ENCODE measurements around the gene KLHL35. TPM values are rescaled to one million over a fixed set of nuclear protein-coding genes. Genes with fewer than 3 reads are reported as not detected.

KLHL35 gene
- total and polyA plus RNA-seq, 2 donors (not counting 1 experiment from before 2014, with no cell fraction given), result 0.42 to 1.3 TPM

- Histone ChIP-seq H3K79me2 (ENCODE audit: control insufficient read depth, insufficient read depth, low read length) (no peaks in the 10 kb centered on the region), H3K9ac (ENCODE audit: insufficient read depth, low read length) (no peak overlapping the region), H3K4me3 (replicated peaks in 1 of 4; ENCODE audit: control extremely low read depth in 1 of 4, insufficient read depth in 1 of 4, low read depth in 3 of 4, low read length in 4 of 4) (no peak overlapping the region), H2AFZ (ENCODE audit: low read length) (no peak overlapping the region), H3K9me3 (ENCODE audit: control insufficient read depth, insufficient read depth, low read depth, low read length) (no peaks in the 10 kb centered on the region), H3K36me3 (ENCODE audit: control insufficient read depth, insufficient read depth, low read length) (no peaks in the 10 kb centered on the region), H3K27me3 (ENCODE audit: control insufficient read depth, insufficient read depth, low read length) (no peaks in the 10 kb centered on the region), H3K4me2 (ENCODE audit: extremely low read depth, insufficient read depth, low read length) (no peak overlapping the region), H4K20me1 (ENCODE audit: control insufficient read depth, extremely low read depth, insufficient read depth, low read length) (no peaks in the 10 kb centered on the region), H3K27ac (ENCODE audit: insufficient read depth, low read length) (no peak overlapping the region), H3K4me1 (ENCODE audit: control insufficient read depth, extremely low read depth, insufficient read depth, low read length) (no peaks in the 10 kb centered on the region)
- no peak for DNase-seq (ENCODE audit: low read depth in 2 of 2)
- TF ChIP-seq CTCF (conservative IDR thresholded peaks at IDR 0.05 in 1 of 2, IDR thresholded peaks at IDR 0.05 in 1 of 2; ENCODE audit: low read depth in 1 of 2, low read length in 2 of 2) (no peak), EZH2 (IDR thresholded peaks at IDR 0.05; ENCODE audit: low read length, missing control alignments) (no peak)
Observed at GRCh38 chr11:75394085-75394840, 38.7 kb downstream of the KLHL35 start.

DNA sequence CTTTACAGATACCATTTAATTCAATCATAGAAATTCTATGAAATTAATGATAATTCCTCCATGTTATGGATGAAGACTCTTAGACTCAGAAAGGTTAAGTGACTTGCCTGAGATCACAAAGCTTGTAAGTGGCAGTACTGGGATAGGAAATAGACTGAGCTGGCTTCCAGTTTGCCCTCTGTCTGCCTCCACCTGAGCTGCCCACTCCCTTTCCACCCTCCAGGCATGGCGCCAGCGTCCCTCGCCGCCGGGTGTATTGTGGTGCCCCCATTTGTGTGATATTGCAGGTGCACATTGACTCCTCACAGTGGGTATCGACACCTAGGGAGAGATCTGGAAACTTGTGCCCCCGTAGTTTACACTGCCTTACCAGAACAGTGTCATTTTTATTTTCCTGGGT lies 43.1 kb downstream of the KLHL35 start:
- no peak for DNase-seq (ENCODE audit: low read depth in 2 of 2)
- Histone ChIP-seq H3K27me3 (ENCODE audit: control insufficient read depth, insufficient read depth, low read length) (no peaks in the 10 kb centered on the region), H3K9ac (ENCODE audit: insufficient read depth, low read length) (no peak overlapping the region), H3K27ac (ENCODE audit: insufficient read depth, low read length) (no peak overlapping the region), H3K79me2 (ENCODE audit: control insufficient read depth, insufficient read depth, low read length) (no peaks in the 10 kb centered on the region), H3K36me3 (ENCODE audit: control insufficient read depth, insufficient read depth, low read length) (no peaks in the 10 kb centered on the region), H3K4me2 (ENCODE audit: extremely low read depth, insufficient read depth, low read length) (no peak overlapping the region), H2AFZ (ENCODE audit: low read length) (no peak overlapping the region), H3K4me1 (ENCODE audit: control insufficient read depth, extremely low read depth, insufficient read depth, low read length) (peaks cover 2% of the 10 kb centered on the region), H3K4me3 (replicated peaks in 1 of 4; ENCODE audit: control extremely low read depth in 1 of 4, insufficient read depth in 1 of 4, low read depth in 3 of 4, low read length in 4 of 4) (no peak overlapping the region), H4K20me1 (ENCODE audit: control insufficient read depth, extremely low read depth, insufficient read depth, low read length) (no peaks in the 10 kb centered on the region), H3K9me3 (ENCODE audit: control insufficient read depth, insufficient read depth, low read depth, low read length) (no peaks in the 10 kb centered on the region)
- TF ChIP-seq CTCF (conservative IDR thresholded peaks at IDR 0.05 in 1 of 2, IDR thresholded peaks at IDR 0.05 in 1 of 2; ENCODE audit: low read depth in 1 of 2, low read length in 2 of 2), result no peak
- TF ChIP-seq EZH2 (IDR thresholded peaks at IDR 0.05; ENCODE audit: low read length, missing control alignments), result no peak

DNA sequence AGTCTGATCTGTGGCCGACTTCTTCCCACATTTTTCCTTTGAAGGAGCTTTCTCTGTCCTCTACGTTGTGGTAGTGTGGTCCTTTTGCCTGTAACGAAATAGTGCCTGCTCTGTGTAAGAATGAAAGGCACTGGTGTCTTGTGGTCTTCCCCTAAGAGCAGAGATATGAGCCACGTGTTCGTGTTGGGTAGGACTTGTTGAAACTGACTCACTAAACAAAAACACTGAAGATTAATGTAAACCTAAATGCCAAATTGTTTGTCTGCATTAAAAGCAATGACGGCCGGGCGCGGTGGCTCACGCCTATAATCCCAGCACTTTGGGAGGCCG lies 43.8 kb downstream of the KLHL35 start:
- DNase-seq (ENCODE audit: low read depth in 2 of 2), result peak; percentile 34 to 37
- H3K4me3 ChIP-seq (replicated peaks in 1 of 4; ENCODE audit: control extremely low read depth in 1 of 4, insufficient read depth in 1 of 4, low read depth in 3 of 4, low read length in 4 of 4), result no peak overlapping the region

More for the DNA sequence above, 43.8 kb downstream of the KLHL35 start:
- H3K9ac ChIP-seq (ENCODE audit: insufficient read depth, low read length), result no peak overlapping the region
- H2AFZ ChIP-seq (ENCODE audit: low read length), result no peak overlapping the region
- peaks cover 2% of the 10 kb centered on the region for H3K4me1 ChIP-seq (ENCODE audit: control insufficient read depth, extremely low read depth, insufficient read depth, low read length)
- no peak overlapping the region for H3K4me2 ChIP-seq (ENCODE audit: extremely low read depth, insufficient read depth, low read length)
- no peaks in the 10 kb centered on the region for H3K79me2 ChIP-seq (ENCODE audit: control insufficient read depth, insufficient read depth, low read length)
- no peak overlapping the region for H3K27ac ChIP-seq (ENCODE audit: insufficient read depth, low read length)
- no peaks in the 10 kb centered on the region for H3K27me3 ChIP-seq (ENCODE audit: control insufficient read depth, insufficient read depth, low read length)
- no peaks in the 10 kb centered on the region for H3K36me3 ChIP-seq (ENCODE audit: control insufficient read depth, insufficient read depth, low read length)
- TF ChIP-seq EZH2 (IDR thresholded peaks at IDR 0.05; ENCODE audit: low read length, missing control alignments), result no peak
- TF ChIP-seq CTCF (conservative IDR thresholded peaks at IDR 0.05 in 1 of 2, IDR thresholded peaks at IDR 0.05 in 1 of 2; ENCODE audit: low read depth in 1 of 2, low read length in 2 of 2), result no peak
- H4K20me1 ChIP-seq (ENCODE audit: control insufficient read depth, extremely low read depth, insufficient read depth, low read length), result no peaks in the 10 kb centered on the region
- H3K9me3 ChIP-seq (ENCODE audit: control insufficient read depth, insufficient read depth, low read depth, low read length), result no peaks in the 10 kb centered on the region
